Measurements from ENCODE around the gene SNRPD1.
"Not testable (repeated sequence)": the region's sequence is repeated elsewhere in the genome, so short reads cannot be mapped to it uniquely, and the experiment has no call there.

Gene SNRPD1

DNA sequence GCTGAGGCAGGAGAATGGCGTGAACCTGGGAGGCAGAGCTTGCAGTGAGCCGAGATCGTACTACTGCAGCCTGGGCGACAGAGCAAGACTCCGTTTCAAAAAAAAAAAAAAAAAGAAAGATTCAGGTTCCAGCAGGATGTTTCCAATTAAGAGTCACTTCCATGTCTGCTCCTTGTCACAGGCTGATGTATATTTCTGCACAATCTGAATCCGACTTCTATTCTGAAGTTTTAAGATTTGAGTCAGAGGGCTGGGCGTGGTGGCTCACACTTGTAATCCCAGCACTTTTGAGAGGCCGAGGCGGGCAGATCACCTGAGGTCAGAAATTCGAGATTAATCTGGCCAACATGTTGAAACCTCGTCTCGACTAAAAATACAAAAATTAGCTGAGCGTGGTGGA, 24.7 kb downstream of the SNRPD1 start:
- DNase-seq (ENCODE audit: low read depth): peak; percentile 38

DNA sequence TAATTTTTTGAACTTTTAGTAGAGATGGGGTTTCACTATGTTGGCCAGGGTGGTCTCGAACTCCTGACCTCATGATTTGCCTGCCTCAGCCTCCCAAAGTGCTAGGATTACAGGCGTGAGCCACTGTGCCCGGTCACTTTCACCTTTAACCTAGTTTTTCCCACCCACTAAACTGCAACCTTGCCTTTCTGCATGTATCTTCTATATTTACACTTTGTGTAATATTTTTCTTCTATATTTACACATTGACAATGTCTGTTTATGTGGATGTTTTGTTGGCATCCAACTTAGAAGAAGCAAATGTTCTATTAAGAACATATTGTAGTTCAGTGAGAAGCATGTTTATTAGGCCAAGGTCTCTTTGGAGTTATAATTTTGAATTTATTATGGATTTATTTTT, 26.7 kb downstream of the SNRPD1 start:
- no peak for DNase-seq (ENCODE audit: low read depth)

DNA sequence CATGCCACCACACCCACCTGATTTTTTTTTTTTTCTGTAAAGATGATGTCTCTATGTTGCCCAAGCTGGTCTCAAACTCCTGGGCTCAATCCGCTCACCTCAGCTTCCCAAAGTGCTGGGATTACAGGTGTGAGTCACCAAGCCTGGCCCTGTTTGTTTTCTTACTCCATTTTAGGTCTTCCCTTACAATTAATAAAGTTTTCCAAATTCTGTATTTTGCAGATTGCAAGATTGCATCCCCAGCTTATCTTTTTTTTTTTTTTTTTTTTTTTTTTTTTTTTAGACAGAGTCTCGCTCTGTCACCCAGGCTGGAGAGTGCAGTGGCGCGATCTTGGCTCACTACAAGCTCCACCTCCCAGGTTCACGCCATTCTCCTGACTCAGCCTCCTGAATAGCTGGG, 28.3 kb downstream of the SNRPD1 start:
- DNase-seq (ENCODE audit: low read depth): not testable (repeated sequence)

DNA sequence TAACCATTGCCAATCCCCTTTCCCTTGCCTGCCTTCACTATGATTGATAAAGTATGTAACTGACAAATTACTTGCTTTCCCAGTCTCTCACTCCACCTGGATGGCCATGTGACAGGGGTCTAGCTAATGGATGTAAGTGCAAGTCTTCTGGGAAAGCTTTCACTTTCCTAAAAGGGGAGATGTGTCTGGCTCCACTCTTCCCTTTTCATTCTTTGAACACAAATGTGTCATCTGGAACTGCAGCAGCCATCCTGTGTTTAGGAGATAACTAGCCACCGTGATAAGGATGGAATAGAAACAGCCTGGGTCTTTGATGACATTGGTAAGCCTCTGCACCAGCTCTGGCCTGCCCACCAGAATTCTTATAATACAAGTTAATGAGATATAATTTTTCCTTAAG, 38.2 kb downstream of the SNRPD1 start:
- DNase-seq (ENCODE audit: low read depth): no peak

DNA sequence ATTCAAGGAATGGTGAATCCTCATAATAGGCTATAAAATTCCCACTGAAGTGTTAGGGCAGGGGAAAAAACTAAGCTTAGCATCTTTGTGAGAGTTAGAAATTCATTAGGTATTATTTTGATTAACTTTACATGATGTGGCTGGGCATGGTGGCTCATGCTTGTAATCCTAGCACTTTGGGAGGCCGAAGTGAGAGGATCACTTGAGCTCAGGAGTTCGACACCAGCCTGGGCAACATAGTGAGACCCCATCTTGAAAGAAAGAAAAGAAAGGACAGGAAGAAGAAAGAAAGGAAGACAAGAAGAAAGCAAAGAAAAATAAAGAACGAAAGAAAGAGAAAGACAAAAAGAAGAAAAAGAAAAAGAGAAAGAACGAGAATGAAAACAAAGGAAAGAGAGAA, 40.0 kb downstream of the SNRPD1 start:
- no peak for DNase-seq (ENCODE audit: low read depth)

GRCh38 chr18:21653361-21653760, 41.2 kb downstream of the SNRPD1 start:
- no peak for DNase-seq (ENCODE audit: low read depth)

GRCh38 chr18:21656402-21656801, 44.3 kb downstream of the SNRPD1 start:
- DNase-seq (ENCODE audit: low read depth): peak; percentile 26

DNA sequence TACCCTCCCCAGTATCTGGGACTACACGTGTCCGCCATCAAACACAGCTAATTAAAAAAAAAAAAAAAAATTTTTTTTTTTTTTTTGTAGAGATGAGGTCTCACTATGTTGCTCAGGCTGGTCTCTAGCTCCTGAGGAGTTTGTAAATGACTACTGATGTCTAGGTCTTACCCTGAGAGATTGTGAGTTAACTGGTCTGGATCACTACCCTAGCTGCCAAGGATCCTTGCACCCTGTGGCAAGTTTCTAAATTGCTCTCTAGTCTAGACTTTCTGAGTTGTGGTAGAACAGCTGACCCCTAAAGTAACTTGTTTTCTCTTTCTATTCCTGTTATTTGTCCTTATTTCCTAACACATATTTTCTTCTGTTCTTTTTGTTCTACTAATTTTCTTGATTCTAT, 48.0 kb downstream of the SNRPD1 start:
- no peak for DNase-seq (ENCODE audit: low read depth)

GRCh38 chr18:21662581-21662980, 50.5 kb downstream of the SNRPD1 start:
- no peak for DNase-seq (ENCODE audit: low read depth)

DNA sequence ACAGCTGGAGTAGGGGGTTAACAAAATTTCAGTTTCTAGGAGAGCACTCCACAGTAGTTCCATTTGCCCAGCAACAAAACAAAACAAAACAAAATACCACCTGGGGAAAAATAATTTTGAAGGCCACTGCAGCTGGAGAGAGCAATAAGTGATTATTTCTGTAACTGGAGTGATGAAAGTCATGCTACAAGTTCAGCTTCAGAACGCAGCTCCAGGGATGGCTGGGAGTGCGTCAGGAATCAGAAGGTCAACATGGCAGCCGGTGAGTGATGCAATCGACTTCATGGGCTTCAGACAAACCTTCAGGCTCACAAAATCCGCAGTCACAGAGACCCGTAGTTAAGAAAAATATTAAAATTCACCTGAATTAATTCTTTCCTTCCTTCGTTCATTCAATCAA, 51.5 kb downstream of the SNRPD1 start:
- DNase-seq (ENCODE audit: low read depth): no peak

- no peak for DNase-seq (ENCODE audit: low read depth)
Observed at GRCh38 chr18:21664069-21664468, 52.0 kb downstream of the SNRPD1 start.

DNA sequence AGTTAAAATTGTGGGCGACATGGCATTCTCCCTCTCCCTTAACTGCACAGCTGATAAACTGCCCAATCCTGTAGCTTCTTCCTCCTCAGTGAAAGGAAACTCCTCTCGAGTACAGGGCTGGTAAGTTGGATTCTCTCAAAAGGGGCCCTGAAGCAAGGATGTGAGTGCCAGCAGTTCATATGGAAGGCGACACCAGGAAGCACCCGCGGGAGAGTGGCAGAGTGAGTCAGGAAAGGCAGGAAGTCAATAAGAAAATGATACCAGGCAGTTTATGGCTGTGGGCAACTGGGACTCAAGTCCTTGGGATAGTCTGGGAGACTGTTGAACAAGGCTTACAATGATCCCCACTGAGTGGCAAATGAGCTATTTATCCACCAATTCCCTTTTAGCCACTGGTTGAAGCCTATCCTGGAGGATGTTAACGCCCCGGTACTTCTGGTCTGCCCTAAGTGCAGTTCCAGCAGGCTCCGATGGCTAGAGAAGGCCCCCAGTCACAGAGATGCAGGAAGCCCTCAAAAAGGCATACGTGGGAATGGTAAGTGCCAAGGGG, 57.7 kb downstream of the SNRPD1 start:
- peak; percentile 48 for DNase-seq (ENCODE audit: low read depth)

- DNase-seq (ENCODE audit: low read depth): peak; percentile 57
Observed at GRCh38 chr18:21672521-21673267, 60.6 kb downstream of the SNRPD1 start.

DNA sequence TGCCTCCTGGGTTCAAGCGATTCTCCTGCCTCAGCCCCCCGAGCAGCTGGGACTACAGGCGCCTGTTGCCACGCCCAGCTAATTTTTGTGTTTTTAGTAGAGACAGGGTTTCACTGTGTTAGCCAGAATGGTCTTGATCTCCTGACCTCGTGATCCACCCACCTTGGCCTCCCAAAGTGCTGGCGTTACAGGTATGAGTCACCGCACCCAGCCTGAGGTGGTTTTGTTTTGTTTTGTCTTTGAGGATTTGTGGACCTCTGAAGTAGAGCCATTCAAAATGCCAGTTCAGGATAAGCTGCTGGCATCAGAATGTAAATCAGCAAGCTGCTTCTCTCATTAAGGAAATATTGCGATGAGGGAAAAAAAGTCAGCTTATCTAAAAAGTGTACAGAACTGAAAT, 63.2 kb downstream of the SNRPD1 start:
- peak; percentile 23 for DNase-seq (ENCODE audit: low read depth)

- DNase-seq (ENCODE audit: low read depth): no peak
Observed at GRCh38 chr18:21678859-21679258, 66.7 kb downstream of the SNRPD1 start.

- DNase-seq (ENCODE audit: low read depth): no peak
Observed at GRCh38 chr18:21680161-21680560, 68.0 kb downstream of the SNRPD1 start.

- DNase-seq (ENCODE audit: low read depth): peak; percentile 56
Observed at GRCh38 chr18:21682371-21683051, 70.4 kb downstream of the SNRPD1 start.
